NCI-H345 (cell line): ENCODE results near the gene HAGHL.
"Not testable (repeated sequence)": the region's sequence is repeated elsewhere in the genome, so short reads cannot be mapped to it uniquely, and the experiment has no call there.

Experiments used
- DNase-seq: peaks from one replicate; lab custom pipeline; 2025; lab: John Stamatoyannopoulos, UW

HAGHL gene

DNA sequence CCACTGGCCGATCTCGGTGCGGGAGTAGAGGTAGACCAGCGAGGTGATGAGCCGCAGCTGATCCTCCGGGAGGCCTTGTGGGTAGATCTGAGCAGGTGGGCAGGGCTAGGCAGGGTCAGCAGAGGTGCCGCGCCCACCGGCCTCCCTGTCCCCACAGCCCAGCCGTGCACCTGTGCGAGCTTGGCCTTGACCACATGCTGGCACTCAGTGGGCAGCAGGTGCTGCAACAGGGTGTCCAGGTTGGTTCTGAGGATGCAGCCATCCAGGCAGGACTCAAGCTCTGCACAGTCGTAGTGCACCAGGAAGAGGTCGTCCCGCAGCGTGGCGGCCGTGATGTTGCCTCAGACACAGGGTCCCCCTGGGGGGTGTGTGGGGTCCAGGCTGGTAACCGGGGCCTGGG lies 46.1 kb downstream of the HAGHL start:
- no peak for DNase-seq

DNA sequence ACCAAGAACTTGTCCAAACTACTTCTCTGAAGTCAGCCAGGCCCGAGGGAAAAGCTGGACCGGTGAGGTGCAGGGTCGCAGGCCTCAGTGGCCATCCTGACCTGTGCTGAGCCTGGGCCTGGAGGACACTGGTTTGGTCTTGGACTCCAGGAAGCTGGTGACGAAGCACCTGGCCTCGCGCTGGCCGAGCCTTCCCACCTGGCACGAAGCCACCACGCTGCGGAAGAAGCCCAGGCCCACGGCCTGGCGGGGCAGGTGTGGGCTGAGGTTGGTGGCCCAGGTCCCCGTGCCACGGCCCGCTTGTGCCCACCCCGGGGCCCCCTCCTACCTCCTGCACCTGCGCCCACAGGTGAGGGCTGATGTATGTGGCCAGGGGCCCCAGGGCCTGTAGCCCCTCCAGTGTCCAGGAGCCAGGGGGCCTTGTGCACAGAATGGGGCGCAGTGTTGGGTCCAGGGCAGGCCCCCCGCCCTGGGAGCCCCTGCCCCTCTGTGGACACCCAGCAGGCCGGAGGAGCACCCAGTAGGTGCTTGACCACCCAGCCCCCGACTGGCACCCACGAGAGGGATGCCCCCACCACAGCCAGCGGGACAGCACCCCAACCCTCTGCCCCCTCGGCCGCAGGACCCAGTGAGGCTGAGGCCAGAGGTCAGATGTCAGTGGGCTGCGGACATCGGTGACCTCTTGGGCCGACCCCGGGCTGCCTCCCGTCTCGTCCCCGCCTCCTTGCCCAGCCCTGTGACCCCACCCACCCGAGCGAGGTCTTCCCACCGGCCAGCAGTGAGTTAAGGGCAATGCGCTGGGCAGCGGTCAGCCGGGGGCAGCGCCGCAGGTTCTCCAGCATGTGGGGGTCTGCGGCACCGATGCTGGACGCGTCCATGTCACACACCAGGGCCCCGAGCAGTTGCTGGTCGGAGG lies 47.4 kb downstream of the HAGHL start:
- DNase-seq, result no peak

DNA sequence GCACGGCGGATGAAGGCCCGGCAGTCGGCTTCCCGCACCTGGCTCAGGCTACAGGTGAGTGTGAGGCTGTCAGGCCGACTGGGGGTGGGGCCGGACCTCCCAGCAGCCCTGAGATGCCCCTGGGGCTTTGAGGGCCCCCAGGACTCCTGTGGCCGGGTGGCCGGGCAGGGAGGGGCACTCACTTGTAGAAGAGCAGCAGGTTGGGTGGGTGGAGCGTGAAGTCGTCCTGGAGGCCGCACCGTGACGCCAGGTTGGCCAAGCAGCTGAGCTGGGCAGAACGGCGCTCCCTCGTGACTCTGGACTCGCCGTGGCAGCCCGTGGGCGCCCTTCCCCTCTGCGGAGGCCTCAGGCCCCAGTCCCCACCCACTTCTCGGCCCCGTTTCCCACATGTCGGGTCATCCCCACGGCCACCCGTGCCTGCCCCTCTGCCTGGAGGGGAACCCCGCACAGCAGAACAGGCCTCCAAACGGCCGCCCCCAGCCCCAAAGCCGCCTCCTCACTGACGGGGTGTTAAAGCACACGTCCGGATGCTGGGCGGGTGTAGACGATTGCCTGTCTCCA lies 48.4 kb downstream of the HAGHL start:
- DNase-seq, result no peak

DNA sequence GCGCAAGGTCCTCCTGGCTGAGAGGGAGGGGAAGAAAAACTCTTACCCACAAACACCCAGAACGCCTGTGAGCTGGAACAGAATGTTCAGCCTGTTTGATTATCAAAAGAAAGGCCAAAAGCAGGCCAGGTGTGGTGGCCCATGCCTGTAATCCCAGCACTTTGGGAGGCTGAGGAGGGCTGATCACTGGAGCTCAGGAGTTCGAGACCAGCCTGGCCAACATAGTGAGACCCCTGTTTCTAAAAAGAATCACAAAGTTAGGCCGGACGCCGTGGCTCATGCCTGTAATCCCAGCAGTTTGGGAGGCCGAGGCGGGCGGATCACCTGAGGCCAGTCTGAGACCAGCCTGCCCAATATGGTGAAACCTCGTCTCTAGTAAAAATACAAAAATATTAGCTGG lies 49.4 kb downstream of the HAGHL start:
- DNase-seq, result not testable (repeated sequence)

DNA sequence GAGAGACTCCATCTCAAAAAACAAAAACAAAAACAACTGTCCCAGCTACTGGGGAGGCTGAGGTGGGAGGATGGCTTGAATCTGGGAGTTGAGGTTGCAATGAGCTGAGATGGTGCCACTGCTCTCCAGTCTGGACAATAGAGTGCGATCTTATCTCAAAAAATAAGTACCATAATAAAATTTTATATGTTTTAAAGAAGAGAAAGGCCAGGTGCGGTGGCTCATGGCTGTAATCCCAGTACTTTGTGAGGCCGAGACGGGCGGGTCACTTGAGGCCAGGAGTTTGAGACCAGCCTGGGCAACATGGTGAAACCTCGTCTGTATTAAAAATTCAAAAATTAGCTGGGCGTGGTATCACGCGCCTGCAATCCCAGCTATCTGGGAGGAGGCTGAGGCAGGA lies 49.9 kb downstream of the HAGHL start:
- no peak for DNase-seq

DNA sequence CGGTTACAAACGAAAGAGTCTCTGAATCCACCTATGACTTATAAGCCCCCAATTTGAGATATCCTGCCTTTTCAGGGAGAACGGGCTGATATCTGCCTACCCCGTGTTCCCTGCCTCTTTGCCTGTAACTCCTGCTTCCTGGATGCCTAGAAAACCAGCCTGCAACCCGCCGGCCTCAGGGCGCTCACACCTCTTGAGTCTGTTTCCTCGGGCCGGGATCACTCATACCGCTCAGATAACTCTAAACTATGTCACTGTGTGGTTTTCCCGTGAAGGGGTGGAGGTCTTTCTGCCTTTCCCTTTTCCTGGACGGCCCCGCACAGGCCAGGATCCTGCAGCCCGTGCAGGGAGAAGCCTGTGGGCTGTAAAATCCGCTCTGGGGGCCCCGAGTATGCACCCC lies 50.9 kb downstream of the HAGHL start:
- DNase-seq, result no peak

DNA sequence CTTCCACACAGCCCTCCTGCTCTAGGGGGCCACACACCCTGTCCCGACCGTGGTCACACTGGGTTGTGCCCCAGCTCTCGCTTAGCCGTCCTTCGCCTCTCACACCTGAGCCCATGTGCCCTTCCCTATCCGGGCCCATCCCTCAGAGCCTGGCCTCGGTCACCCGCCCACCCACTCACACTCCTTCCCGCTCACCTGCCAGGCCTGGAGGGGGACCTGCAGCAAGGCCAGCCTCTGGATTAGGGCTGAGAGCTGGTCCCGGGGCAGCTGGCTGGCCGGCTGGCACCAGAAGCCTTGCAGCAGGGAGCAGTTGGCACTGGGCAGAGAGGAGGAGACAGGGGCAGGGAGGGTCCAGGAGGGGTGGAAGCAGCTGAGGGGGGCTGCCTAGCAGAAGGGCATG lies 51.5 kb downstream of the HAGHL start:
- no peak for DNase-seq

DNA sequence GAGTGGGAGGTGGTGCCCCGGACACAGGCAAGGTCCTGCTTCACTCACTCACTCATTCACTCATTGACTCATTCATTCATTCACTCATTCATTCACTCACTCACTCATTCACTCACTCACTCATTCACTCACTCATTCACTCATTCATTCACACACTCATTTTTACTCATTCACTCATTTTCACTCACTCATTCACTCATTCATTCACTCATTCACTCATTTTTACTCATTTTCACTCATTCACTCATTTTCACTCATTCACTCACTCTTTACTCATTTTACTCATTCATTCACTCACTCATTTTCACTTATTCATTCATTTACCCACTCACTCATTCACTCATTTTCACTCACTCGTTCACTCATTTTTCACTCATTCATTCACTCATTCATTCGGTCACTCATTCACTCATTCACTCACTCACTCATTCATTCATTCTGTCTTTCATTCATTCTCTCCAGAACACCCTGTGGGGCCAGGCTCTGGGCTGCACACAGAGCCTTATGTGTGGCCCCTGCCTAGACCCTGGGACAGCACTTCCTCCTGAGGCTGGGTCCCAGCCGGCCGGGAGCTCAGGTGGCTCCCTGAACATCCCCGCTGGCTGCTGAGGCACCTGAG lies 52.1 kb downstream of the HAGHL start:
- DNase-seq, result no peak
